Stimulated activated CD4-positive, alpha-beta T cell treated with anti-CD3 and anti-CD28 coated beads, Interleukin-12 subunit alpha, Interleukin-12 subunit beta, amount 100 ng/mL, for 4 hours (primary cell): Measurements from ENCODE around the gene DENND2D.

Experiments used
- DNase-seq: peaks from one replicate; pipeline ENCODE4 v3.0.0-alpha.2; 2020

Gene DENND2D, protein sequence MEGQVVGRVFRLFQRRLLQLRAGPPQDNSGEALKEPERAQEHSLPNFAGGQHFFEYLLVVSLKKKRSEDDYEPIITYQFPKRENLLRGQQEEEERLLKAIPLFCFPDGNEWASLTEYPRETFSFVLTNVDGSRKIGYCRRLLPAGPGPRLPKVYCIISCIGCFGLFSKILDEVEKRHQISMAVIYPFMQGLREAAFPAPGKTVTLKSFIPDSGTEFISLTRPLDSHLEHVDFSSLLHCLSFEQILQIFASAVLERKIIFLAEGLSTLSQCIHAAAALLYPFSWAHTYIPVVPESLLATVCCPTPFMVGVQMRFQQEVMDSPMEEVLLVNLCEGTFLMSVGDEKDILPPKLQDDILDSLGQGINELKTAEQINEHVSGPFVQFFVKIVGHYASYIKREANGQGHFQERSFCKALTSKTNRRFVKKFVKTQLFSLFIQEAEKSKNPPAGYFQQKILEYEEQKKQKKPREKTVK

DNA sequence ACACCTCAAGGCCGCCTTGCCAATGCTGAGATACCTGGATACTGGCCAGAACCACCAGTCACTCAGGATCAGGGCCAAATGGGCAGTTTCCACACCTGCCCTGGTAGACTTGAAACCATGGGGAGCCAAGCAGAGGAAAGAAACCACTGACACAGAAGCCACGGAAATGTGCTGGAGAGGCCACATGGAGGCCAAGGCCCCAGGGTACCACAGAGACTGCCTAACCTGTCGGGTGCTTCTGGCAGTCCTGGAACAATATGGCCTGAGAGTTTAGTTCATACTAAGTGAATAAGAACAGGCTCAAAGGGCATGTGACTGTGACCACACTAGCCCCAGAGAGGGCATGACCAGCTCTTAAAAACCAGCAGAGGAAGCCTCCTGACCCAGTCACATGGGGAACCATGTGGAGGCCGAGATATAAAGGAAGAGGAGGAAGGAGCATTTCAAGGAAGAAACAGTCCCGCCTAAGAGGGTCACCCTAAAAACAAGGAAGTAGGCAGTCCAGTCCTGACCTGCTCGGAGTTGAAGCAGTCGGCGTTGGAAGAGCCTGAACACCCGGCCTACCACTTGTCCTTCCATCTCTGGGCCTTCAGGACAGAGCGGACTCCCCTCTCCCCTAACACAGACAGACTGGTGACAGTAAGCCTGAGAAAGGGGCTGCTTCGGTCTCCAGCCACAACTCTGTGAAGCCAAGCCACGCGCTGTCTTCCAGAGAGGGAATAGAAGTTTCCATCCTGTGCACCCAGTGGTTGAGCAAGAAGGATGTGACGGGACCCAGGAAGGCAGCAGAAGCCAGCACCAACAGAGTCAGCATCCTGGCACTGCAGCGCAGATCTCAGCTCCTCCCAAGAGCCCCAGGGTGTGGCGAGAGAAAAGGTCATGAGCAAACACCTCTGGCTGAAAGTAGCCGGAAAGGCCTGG is at the start of gene DENND2D:
DENND2D (minus strand) TSS at position 766 of the 921 bp plus-strand sequence; CDS start at position 579, 187 bp downstream.
- DNase-seq: peak; percentile 52

DNA sequence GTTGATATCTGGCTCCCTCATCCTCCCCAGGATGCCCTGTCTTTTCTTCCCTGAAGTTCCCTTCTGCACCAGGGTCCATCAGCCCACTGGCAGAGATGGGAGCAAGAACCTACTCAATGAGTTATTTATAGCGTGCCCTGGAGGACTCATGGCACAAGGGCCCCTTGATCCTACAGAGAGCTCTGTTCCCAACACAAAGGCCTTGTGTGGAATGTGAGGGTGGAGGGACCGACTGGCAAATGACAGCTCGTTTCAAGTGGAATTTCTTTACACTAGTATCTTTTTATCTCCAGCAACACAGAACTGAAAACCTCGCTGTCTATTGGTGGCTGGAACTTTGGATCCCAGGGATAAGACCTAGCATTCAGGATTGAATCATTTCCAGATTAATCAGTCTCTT is 49.5 kb upstream of the DENND2D start:
- DNase-seq: no peak

GRCh38 chr1:111247125-111247838 is 46.8 kb upstream of the DENND2D start:
- no peak for DNase-seq

DNA sequence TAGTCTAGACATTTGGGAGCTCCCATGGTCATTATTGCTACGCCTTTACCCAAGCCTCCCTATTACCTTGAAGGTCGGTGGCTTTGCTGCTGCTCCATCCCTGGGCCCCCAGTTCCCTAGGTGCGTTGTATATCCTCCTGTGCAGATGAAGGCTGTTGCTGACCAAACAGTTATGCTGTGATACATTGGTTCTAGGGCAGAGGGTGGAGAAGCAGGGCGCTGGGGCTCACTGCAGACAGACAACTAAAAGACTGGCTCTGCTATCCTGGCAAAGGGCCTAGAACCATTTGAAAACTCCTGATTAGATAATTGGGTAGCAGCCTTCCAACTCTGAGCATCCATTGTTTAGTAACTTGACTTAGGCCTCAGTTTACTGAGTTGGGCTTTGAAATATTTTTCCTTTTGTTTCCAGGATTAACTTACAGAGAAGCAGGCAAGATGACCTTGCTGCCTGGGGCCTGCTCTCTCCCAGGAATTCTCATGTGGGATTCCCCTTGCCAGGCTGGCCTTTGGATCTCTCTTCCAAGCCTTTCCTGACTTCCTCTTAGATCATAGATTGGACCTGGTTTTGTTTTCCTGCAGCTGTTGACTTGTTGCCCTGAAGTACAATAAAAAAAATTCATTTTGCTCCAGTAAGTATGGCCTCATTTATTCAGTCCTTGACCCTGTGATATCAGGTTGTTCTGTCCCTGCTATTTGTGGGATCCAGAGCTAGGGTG is 42.5 kb upstream of the DENND2D start:
- DNase-seq: no peak

DNA sequence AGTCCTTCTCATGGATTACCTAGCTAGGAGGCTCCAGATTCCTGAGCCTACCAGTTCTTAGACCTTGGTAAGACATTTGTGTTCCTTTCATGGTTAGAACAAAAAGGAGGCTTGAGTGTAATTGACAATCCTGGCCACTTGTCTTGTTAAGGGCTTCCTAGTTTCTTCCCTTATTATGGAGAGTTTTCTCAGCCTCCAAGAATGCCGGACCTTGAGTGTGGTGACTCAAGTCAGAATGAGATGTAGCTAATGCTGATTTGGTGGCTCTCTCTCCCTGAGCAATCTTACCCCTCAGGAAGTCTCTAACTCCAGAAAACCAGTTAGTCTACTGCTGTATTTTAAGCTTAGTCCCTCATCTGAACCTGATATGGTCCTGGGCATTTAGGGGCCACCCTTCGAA is 41.4 kb upstream of the DENND2D start:
- DNase-seq: no peak

DNA sequence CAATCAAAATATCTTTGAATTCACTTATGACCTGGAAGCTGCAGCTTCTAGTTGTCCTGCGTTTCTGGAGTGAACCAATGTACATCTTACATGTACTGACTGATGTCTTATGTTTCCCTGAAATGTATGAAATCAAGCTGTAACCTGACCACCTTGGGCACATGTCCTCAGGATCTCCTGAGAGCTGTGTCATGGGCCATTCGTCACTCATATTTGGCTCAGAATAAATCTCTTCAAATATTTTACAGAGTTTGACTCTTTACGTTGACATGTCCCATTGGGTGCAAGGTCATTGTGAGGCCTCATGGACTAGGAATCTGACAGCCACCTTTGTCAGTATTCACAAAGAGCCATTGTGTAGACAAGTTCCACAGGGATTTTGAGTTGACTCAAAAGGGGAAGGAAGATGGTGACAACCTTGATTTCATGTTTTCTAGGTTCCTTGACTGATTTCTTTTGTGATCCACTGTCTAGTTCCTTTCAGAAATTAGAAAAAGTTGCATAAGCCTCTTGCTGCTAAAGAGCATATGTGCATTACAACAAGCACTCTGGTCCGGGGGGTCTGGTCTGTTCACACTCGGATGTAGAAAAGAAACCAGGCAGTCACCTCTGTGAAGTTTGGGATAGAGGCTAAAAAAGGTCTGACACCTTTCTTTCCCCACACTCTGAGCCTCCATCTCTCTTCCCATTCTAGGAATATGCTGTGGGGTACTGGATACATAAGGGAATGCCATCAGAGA is 37.8 kb upstream of the DENND2D start:
- no peak for DNase-seq

- DNase-seq: no peak
These were observed 36.4 kb upstream of the DENND2D start for GRCh38 chr1:111236806-111237205.

GRCh38 chr1:111236379-111236778 is 35.9 kb upstream of the DENND2D start:
- no peak for DNase-seq

DNA sequence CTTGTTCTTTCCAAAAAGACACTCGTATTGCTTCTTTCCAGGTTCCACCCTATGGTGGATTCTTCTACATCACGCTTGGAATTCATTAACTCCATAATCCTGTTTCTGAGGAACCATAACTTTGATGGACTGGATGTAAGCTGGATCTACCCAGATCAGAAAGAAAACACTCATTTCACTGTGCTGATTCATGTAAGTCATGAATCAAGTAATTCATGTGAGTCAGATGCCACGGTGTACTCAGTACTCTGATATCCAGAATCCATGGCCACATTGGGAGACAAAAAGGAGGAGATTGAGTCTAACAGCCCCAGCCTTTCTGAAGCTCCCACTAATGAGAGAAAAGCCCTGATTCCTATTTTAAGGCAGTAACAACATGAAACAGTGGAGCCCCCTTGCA is 34.4 kb upstream of the DENND2D start:
- DNase-seq: no peak

DNA sequence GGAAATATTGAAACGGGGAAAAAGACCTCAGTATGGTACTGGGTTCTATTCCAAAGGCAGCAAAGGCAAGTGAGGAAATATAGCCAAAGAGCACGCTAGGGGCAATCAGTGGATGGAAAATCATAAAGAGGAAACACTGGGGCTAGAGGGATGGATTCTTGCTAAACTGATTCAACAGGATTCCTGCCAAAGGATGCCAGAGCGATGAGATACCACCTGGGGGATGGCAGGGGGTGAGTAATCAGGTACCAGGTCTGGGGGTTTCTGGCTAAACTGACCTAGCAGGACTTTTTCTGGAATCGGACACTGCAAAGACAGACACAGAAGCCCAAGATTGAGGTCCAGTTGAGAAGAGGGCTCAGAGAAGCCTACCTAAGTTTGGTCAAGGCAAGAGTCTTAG is 33.8 kb upstream of the DENND2D start:
- DNase-seq: no peak

DNA sequence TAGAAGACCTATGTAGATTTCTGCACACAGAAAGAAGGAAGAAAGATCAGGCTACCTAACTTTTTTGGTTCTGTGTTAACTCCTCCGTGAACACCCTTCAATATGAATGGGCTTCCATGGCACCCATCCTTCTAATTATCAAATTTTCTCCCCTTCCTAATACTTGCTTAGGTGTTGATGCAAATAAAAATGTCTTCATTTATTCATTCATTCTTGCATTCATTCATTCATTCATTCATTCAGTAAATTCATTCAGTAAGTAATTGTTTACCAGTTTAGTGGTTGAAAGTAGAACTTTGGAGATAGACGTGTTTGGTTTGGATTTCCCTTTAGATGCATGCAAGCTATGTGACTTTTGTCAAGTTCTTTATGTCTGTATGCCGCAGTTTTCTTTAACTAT is 31.7 kb upstream of the DENND2D start:
- DNase-seq: no peak

- DNase-seq: no peak
These were observed 28.3 kb upstream of the DENND2D start for GRCh38 chr1:111228748-111229126.

- no peak for DNase-seq
These were observed 27.7 kb upstream of the DENND2D start for GRCh38 chr1:111227851-111228747.

GRCh38 chr1:111227434-111227833 is 27.0 kb upstream of the DENND2D start, which contains the start of gene CHI3L2:
CHI3L2 (plus strand) TSS chr1:111227713; CDS start chr1:111227730, 17 bp downstream.
- no peak for DNase-seq

- DNase-seq: no peak
These were observed 25.4 kb upstream of the DENND2D start for GRCh38 chr1:111225717-111226400.

DNA sequence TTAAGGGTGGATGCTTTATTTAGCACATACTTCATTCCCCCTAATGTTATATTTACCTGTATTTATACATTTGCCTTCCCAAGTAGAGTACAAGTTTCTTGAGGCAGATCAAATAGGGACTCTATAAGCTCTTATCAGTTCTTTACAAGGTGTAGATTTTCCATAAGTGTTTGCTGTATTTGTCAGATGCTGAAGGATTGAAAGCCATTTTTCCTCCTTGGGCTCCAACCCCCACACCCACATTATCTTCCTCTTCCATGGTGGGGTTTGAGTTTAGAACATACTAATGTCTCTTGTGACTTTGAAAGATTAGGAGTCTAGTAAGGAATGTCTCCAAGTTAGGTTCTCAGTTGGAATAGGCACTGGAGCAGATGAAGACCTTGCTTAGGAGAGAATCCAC is 24.6 kb upstream of the DENND2D start:
- no peak for DNase-seq

GRCh38 chr1:111223126-111223685 is 22.8 kb upstream of the DENND2D start:
- no peak for DNase-seq

- peak; percentile 71 for DNase-seq
These were observed 22.1 kb upstream of the DENND2D start for GRCh38 chr1:111222308-111223125.
